ENCODE measurements around the gene TMEM240.
"Not testable (repeated sequence)": the region's sequence is repeated elsewhere in the genome, so short reads cannot be mapped to it uniquely, and the experiment has no call there.

Gene TMEM240

GRCh38 chr1:1527092-1527816 lies 13.2 kb downstream of the TMEM240 start:
- Histone ChIP-seq H3K36me3 (ENCODE audit: control insufficient read depth, insufficient read depth, low read length) (peaks cover 33% of the 10 kb centered on the region), H3K4me1 (ENCODE audit: control insufficient read depth, insufficient read depth, low read length) (no peaks in the 10 kb centered on the region), H3K9ac (ENCODE audit: low read depth, low read length) (no peak overlapping the region)

GRCh38 chr1:1526476-1526875 lies 13.9 kb downstream of the TMEM240 start:
- H3K36me3 ChIP-seq (ENCODE audit: control insufficient read depth, insufficient read depth, low read length): peaks cover 35% of the 10 kb centered on the region
- not testable (repeated sequence) for H3K4me1 ChIP-seq (ENCODE audit: control insufficient read depth, insufficient read depth, low read length); H3K9ac ChIP-seq (ENCODE audit: low read depth, low read length); H3K27me3 ChIP-seq (ENCODE audit: control insufficient read depth, insufficient read depth, low read length); H3K9me3 ChIP-seq (ENCODE audit: control insufficient read depth, insufficient read depth, low read length); H3K4me3 ChIP-seq (ENCODE audit: low read depth, low read length)

More at GRCh38 chr1:1527092-1527816, 13.2 kb downstream of the TMEM240 start:
- no peak overlapping the region for H3K4me3 ChIP-seq (ENCODE audit: low read depth, low read length)
- no peaks in the 10 kb centered on the region for H3K27me3 ChIP-seq (ENCODE audit: control insufficient read depth, insufficient read depth, low read length)
- H3K9me3 ChIP-seq (ENCODE audit: control insufficient read depth, insufficient read depth, low read length): no peaks in the 10 kb centered on the region

GRCh38 chr1:1524750-1525383 lies 15.6 kb downstream of the TMEM240 start:
- not testable (repeated sequence) for H3K9ac ChIP-seq (ENCODE audit: low read depth, low read length); H3K4me1 ChIP-seq (ENCODE audit: control insufficient read depth, insufficient read depth, low read length); H3K9me3 ChIP-seq (ENCODE audit: control insufficient read depth, insufficient read depth, low read length); H3K27me3 ChIP-seq (ENCODE audit: control insufficient read depth, insufficient read depth, low read length); H3K4me3 ChIP-seq (ENCODE audit: low read depth, low read length)
- H3K36me3 ChIP-seq (ENCODE audit: control insufficient read depth, insufficient read depth, low read length): peaks cover 45% of the 10 kb centered on the region

DNA sequence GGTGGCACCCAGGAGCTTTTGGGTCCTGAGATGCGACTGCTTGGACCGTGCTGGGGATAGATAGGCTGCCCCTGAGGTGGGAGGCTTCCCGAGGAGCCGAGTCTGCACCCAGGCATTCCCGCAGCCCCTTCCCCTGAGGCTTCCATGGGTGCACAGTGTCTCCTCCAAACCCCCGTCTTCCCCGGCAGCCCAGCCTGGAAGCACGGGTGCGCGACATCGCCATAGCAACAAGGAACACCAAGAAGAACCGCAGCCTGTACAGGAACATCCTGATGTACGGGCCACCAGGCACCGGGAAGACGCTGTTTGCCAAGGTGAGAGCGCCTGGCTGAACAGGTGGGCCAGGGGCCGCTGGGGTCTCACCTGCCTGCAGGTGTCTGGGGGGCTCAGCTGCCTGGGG lies 16.8 kb downstream of the TMEM240 start:
- not testable (repeated sequence) for H3K4me1 ChIP-seq (ENCODE audit: control insufficient read depth, insufficient read depth, low read length); H3K9ac ChIP-seq (ENCODE audit: low read depth, low read length); H3K4me3 ChIP-seq (ENCODE audit: low read depth, low read length); H3K9me3 ChIP-seq (ENCODE audit: control insufficient read depth, insufficient read depth, low read length); H3K27me3 ChIP-seq (ENCODE audit: control insufficient read depth, insufficient read depth, low read length)
- H3K36me3 ChIP-seq (ENCODE audit: control insufficient read depth, insufficient read depth, low read length): peaks cover 36% of the 10 kb centered on the region

DNA sequence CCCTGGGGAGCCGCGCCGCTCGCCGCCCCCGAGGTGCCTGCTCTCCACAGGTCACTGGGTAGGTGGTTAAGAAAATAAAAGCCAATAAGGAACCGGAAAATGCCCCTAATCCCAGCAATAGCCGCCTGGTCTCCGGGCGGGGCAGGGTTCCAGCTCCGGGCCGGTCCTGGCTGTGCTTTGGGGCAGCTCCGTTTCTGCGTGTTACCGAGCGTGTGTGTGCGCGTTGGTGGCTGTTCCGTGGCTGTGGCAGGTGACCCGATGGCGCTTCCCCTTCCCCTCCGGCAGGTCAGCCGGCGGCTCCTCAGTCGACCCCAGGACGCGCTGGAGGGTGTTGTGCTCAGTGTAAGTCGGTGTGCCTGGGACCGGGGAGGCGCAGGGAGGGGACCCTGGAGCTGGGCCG lies 17.2 kb downstream of the TMEM240 start:
- H3K36me3 ChIP-seq (ENCODE audit: control insufficient read depth, insufficient read depth, low read length): peaks cover 38% of the 10 kb centered on the region
- not testable (repeated sequence) for H3K9me3 ChIP-seq (ENCODE audit: control insufficient read depth, insufficient read depth, low read length); H3K4me1 ChIP-seq (ENCODE audit: control insufficient read depth, insufficient read depth, low read length); H3K9ac ChIP-seq (ENCODE audit: low read depth, low read length); H3K27me3 ChIP-seq (ENCODE audit: control insufficient read depth, insufficient read depth, low read length); H3K4me3 ChIP-seq (ENCODE audit: low read depth, low read length)

GRCh38 chr1:1522536-1522935 lies 17.9 kb downstream of the TMEM240 start:
- not testable (repeated sequence) for H3K9me3 ChIP-seq (ENCODE audit: control insufficient read depth, insufficient read depth, low read length); H3K27me3 ChIP-seq (ENCODE audit: control insufficient read depth, insufficient read depth, low read length); H3K9ac ChIP-seq (ENCODE audit: low read depth, low read length); H3K4me3 ChIP-seq (ENCODE audit: low read depth, low read length); H3K4me1 ChIP-seq (ENCODE audit: control insufficient read depth, insufficient read depth, low read length)
- H3K36me3 ChIP-seq (ENCODE audit: control insufficient read depth, insufficient read depth, low read length): peaks cover 42% of the 10 kb centered on the region

DNA sequence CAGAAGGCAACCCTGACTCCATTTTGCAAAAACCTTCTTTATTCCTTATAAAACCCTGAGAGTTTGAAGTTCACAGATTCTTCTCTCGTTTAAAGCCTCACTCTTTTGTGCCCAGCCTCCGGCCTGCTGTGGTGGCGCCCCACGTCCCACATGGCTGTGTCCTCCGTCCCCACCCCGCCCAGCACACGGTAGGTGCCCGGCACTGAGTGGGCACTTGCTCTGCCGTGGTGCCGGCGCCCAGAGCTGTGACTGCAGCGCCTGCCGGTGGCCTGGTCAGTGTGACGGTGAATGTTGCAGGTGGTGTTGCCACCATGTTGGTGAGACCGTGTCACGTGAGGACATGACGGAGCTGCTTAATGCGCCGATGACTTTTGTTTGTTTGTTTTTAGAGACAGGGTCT lies 19.1 kb downstream of the TMEM240 start:
- H3K4me1 ChIP-seq (ENCODE audit: control insufficient read depth, insufficient read depth, low read length): no peaks in the 10 kb centered on the region
- H3K4me3 ChIP-seq (ENCODE audit: low read depth, low read length): no peak overlapping the region
- peaks cover 37% of the 10 kb centered on the region for H3K36me3 ChIP-seq (ENCODE audit: control insufficient read depth, insufficient read depth, low read length)
- no peak overlapping the region for H3K9ac ChIP-seq (ENCODE audit: low read depth, low read length)
- no peaks in the 10 kb centered on the region for H3K27me3 ChIP-seq (ENCODE audit: control insufficient read depth, insufficient read depth, low read length)
- H3K9me3 ChIP-seq (ENCODE audit: control insufficient read depth, insufficient read depth, low read length): no peaks in the 10 kb centered on the region

DNA sequence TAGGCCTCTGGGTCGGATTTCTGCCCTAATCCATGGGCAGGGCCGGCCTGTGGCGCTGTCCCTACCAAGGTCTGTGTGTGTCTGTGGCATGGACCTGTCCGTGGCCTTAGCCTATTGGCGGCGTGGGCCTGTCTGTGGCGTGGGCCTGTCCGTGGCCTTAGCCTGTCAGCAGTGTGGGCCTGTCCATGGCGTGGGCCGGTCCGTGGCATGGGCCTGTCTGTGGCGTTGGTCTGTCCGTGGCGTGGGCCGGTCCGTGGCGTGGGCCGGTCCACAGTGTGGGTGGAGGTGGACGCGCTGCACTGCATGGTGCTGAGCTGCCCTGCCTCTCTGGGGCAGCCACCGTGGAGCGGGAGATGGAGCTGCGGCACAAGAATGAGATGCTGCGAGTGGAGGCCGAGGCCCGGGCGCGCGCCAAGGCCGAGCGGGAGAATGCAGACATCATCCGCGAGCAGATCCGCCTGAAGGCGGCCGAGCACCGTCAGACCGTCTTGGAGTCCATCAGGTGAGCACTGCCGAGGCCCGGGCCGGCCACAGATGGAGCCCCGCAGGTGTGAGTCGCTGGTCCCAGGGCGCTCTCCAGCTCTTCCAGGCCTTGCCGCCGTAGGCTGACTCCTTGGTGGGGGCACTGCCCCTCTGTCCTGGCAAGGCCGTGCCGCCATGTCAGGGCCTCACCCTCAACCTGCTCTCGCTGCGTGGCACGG lies 20.5 kb downstream of the TMEM240 start:
- H3K9ac ChIP-seq (ENCODE audit: low read depth, low read length): not testable (repeated sequence)

GRCh38 chr1:1518621-1519007 lies 21.8 kb downstream of the TMEM240 start:
- H3K4me3 ChIP-seq (ENCODE audit: low read depth, low read length); H3K9ac ChIP-seq (ENCODE audit: low read depth, low read length); H3K4me1 ChIP-seq (ENCODE audit: control insufficient read depth, insufficient read depth, low read length); H3K27me3 ChIP-seq (ENCODE audit: control insufficient read depth, insufficient read depth, low read length); H3K9me3 ChIP-seq (ENCODE audit: control insufficient read depth, insufficient read depth, low read length): not testable (repeated sequence)
- H3K36me3 ChIP-seq (ENCODE audit: control insufficient read depth, insufficient read depth, low read length): peaks cover 32% of the 10 kb centered on the region

More for the DNA sequence above, 20.5 kb downstream of the TMEM240 start:
- not testable (repeated sequence) for H3K27me3 ChIP-seq (ENCODE audit: control insufficient read depth, insufficient read depth, low read length); H3K9me3 ChIP-seq (ENCODE audit: control insufficient read depth, insufficient read depth, low read length); H3K4me3 ChIP-seq (ENCODE audit: low read depth, low read length); H3K4me1 ChIP-seq (ENCODE audit: control insufficient read depth, insufficient read depth, low read length)
- peaks cover 35% of the 10 kb centered on the region for H3K36me3 ChIP-seq (ENCODE audit: control insufficient read depth, insufficient read depth, low read length)

GRCh38 chr1:1517973-1518620 lies 22.3 kb downstream of the TMEM240 start:
- Histone ChIP-seq H3K27me3 (ENCODE audit: control insufficient read depth, insufficient read depth, low read length) (no peaks in the 10 kb centered on the region), H3K9me3 (ENCODE audit: control insufficient read depth, insufficient read depth, low read length) (no peaks in the 10 kb centered on the region), H3K4me1 (ENCODE audit: control insufficient read depth, insufficient read depth, low read length) (no peaks in the 10 kb centered on the region), H3K4me3 (ENCODE audit: low read depth, low read length) (no peak overlapping the region), H3K36me3 (ENCODE audit: control insufficient read depth, insufficient read depth, low read length) (peaks cover 27% of the 10 kb centered on the region), H3K9ac (ENCODE audit: low read depth, low read length) (no peak overlapping the region)

DNA sequence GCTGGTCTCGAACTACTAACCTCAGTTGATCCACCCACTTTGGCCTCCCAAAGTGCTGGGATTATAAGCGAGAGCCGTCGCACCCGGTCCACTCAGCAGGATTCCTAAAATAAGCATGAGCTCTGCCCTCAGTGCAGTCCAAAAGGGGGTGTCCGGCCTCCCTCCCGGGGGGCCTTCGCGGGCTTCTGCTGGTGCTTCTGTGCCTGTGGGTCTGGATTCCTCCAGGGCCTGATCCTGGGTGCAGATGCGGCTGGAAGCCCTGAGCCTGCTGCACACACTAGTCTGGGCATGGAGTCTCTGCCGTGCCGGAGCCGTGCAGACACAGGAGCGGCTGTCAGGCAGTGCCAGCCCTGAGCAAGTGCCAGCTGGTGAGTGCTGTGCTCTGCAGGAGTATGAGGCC lies 23.5 kb downstream of the TMEM240 start:
- not testable (repeated sequence) for H3K9me3 ChIP-seq (ENCODE audit: control insufficient read depth, insufficient read depth, low read length); H3K9ac ChIP-seq (ENCODE audit: low read depth, low read length); H3K4me3 ChIP-seq (ENCODE audit: low read depth, low read length); H3K4me1 ChIP-seq (ENCODE audit: control insufficient read depth, insufficient read depth, low read length); H3K27me3 ChIP-seq (ENCODE audit: control insufficient read depth, insufficient read depth, low read length)
- peaks cover 27% of the 10 kb centered on the region for H3K36me3 ChIP-seq (ENCODE audit: control insufficient read depth, insufficient read depth, low read length)

All from iPS-15b (cell line).